HepG2 (cell line): ENCODE data around the gene SLC25A51. TPM values are rescaled to one million over a fixed set of nuclear protein-coding genes. Genes with fewer than 3 reads are reported as not detected.
A peak's percentile ranks its signal among the peaks of the same experiment; 100 is the strongest.

Experiments
- AKAP8 ChIP-seq: sonication (generic); formaldehyde crosslinking; IDR thresholded peaks from 2 replicates; pipeline ENCODE4 v1.5.1; 2020; ENCODE audit warnings: mild to moderate bottlenecking, missing genetic modification reagents
- ATF4 ChIP-seq, 2 experiments: fragments of 450-650 bp in 1 of 2; sonication (generic) in 1 of 2; formaldehyde crosslinking; IDR thresholded peaks; 2 replicates each; pipeline versions ENCODE4 v1.5.0 to v1.8.0; 2020 to 2022; ENCODE audit warnings: mild to moderate bottlenecking in 1 of 2, missing genetic modification reagents in 1 of 2
- DPF2 ChIP-seq: sonication (generic); formaldehyde crosslinking; IDR thresholded peaks from 2 replicates; pipeline ENCODE4 v1.4.0; 2020; ENCODE audit warnings: mild to moderate bottlenecking, low read depth, missing genetic modification reagents, borderline replicate concordance
- FOXO1 ChIP-seq: sonication (generic); formaldehyde crosslinking; IDR thresholded peaks from 2 replicates; pipeline ENCODE4 v1.4.0; 2020; ENCODE audit warnings: missing genetic modification reagents
- PRDM15 ChIP-seq: sonication (generic); formaldehyde crosslinking; IDR thresholded peaks from 2 replicates; pipeline ENCODE4 v1.4.0; 2020; ENCODE audit warnings: missing genetic modification reagents
- RCOR2 ChIP-seq: IDR thresholded peaks from 2 replicates; pipeline ENCODE4 v1.6.1; 2016; ENCODE audit warnings: missing biosample characterization, missing genetic modification reagents
- SKI ChIP-seq: fragments of 450-650 bp; IDR thresholded peaks from one replicate; pipeline ENCODE4 v1.6.1; 2018; ENCODE audit warnings: mild to moderate bottlenecking; ENCODE audit not compliant: partially characterized antibody
- SKIL ChIP-seq: sonication (generic); formaldehyde crosslinking; IDR thresholded peaks from 2 replicates; pipeline ENCODE4 v1.8.0; 2022; ENCODE audit warnings: missing genetic modification reagents, mild to moderate bottlenecking, moderate library complexity, borderline replicate concordance
- SOX5 ChIP-seq: IDR thresholded peaks from 2 replicates; pipeline ENCODE4 v1.6.1; 2016; ENCODE audit warnings: borderline replicate concordance
- THRA ChIP-seq: sonication (generic); formaldehyde crosslinking; IDR thresholded peaks from 2 replicates; pipeline ENCODE4 v1.4.0; 2020; ENCODE audit warnings: missing genetic modification reagents, borderline replicate concordance
- polyA plus RNA-seq, 8 experiments: library from polyadenylated mRNA; depleted of rRNA in 3 of 8; stranded (reverse) in 7 of 8; unstranded in 1 of 8; fragments of >200 nt; fragmentation: Illumina TruSeq in 4 of 8; extraction: Trizol in 4 of 8; gene quantifications; 2 replicates each; pipeline versions ENCODE4 v1.2.1 to v1.2.3, GENCODE V29; 2011 to 2016; ENCODE audit warnings: low read depth in 4 of 8, missing spikeins in 1 of 8, mixed read lengths in 1 of 8; ENCODE audit not compliant: insufficient read depth in 1 of 8
- total RNA-seq, 5 experiments: library from RNA; depleted of rRNA; stranded (reverse); fragments of >200 nt; fragmentation: Illumina TruSeq; extraction: Trizol; gene quantifications; 2 replicates each; pipeline ENCODE4 v1.2.3, GENCODE V29; 2016; ENCODE audit warnings: low read depth in 1 of 5

The SLC25A51 gene
- total and polyA plus RNA-seq, 2 of the 13 experiments (the other 11 are each of a cell fraction or from before 2014, with no cell fraction given): 14.6 to 37.7 TPM

GRCh38 chr9:37908698-37909186 lies 4.8 kb upstream of the SLC25A51 start (continued):
- TF ChIP-seq THRA (CRISPR knock-in tag): peak; percentile 98
- TF ChIP-seq SKI: peak; percentile 76
- TF ChIP-seq RCOR2 (CRISPR knock-in tag): peak; percentile 73; the same call in 1 of the 2 replicates
- TF ChIP-seq ATF4 (CRISPR knock-in tag; IDR thresholded peaks at IDR 0.05): peak in 1 of 2 experiments; percentile 88; a peak in 2 of 4 replicates
- TF ChIP-seq PRDM15: no peak
- TF ChIP-seq AKAP8 (CRISPR knock-in tag): no peak
- peak; percentile 63; the same call in 1 of the 2 replicates for TF ChIP-seq SOX5
- TF ChIP-seq FOXO1 (CRISPR knock-in tag): 0 out of 2 replicates have a peak, but pooled peaks have one; percentile 38
- TF ChIP-seq DPF2 (CRISPR knock-in tag): peak; percentile 58
- TF ChIP-seq SKIL: peak; percentile 43; the same call in 1 of the 2 replicates
